Skeletal muscle tissue (tissue), 4 donors: Measurements from ENCODE around the gene MYO9B. TPM values are rescaled to one million over a fixed set of nuclear protein-coding genes. Genes with fewer than 3 reads are reported as not detected.

Source experiments
- H3K27ac ChIP-seq: one replicate; pipeline ENCODE4 v1.7.0; 2013; ENCODE audit warnings: mild to moderate bottlenecking, low read depth, low read length, inconsistent platforms
- H3K27me3 ChIP-seq, 3 donors: one replicate each; pipeline ENCODE4 v1.7.0; 2013; ENCODE audit warnings: low read length in 3 of 3; ENCODE audit not compliant: control insufficient read depth in 3 of 3, insufficient read depth in 3 of 3
- H3K36me3 ChIP-seq, 3 donors: one replicate each; pipeline ENCODE4 v1.7.0; 2013; ENCODE audit warnings: low read length in 3 of 3; ENCODE audit not compliant: control insufficient read depth in 3 of 3, insufficient read depth in 3 of 3
- H3K4me1 ChIP-seq, 3 donors: one replicate each; pipeline ENCODE4 v1.7.0; 2013; ENCODE audit warnings: low read length in 3 of 3, mild to moderate bottlenecking in 3 of 3; ENCODE audit not compliant: control insufficient read depth in 3 of 3, insufficient read depth in 3 of 3
- H3K4me3 ChIP-seq, 3 donors: one replicate each; pipeline ENCODE4 v1.7.0; 2013; ENCODE audit warnings: low read length in 3 of 3
- H3K9ac ChIP-seq, 3 donors: one replicate each; pipeline ENCODE4 v1.7.0; 2013; ENCODE audit warnings: low read length in 3 of 3, mild to moderate bottlenecking in 3 of 3, moderate library complexity in 2 of 3, low read depth in 1 of 3
- H3K9me3 ChIP-seq, 3 donors: one replicate each; pipeline ENCODE4 v1.7.0; 2013; ENCODE audit warnings: low read length in 3 of 3; ENCODE audit not compliant: control insufficient read depth in 3 of 3
- total RNA-seq: library from RNA; depleted of rRNA; stranded (reverse); fragments of >200 nt; gene quantifications from one replicate; pipeline ENCODE4 v1.2.3, GENCODE V29; 2014
- donor health status: Osteomylitis.

Gene MYO9B
- total RNA-seq, 1 donor from 2014 or later: 12.5 TPM

DNA sequence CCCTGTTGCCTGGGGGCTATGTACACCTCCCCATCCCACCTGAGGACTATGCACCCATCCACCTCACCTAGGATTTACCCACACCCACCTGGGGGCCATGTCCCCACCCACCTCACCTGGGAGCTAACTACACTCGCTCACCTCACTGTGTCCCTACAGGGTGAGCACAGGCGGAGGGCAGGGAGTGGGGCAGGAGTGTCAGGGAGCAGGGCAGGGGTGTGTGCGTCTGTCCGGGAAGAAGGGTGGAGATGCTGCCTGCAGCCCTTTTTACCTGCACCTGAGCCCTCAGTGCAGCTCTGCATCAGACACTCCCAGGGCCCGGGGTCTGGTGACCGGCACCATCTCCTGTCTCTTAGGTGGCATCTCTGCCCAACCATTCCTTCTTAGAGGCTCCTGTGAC is 38.4 kb upstream of the MYO9B start:
- H3K4me1 ChIP-seq: peaks cover 0 to 2% (median 2%) of the 10 kb centered on the region in 3 donors
- no peak overlapping the region for H3K9ac ChIP-seq
- H3K9me3 ChIP-seq: no peaks in the 10 kb centered on the region
- H3K27ac ChIP-seq: no peak overlapping the region
- no peaks in the 10 kb centered on the region for H3K36me3 ChIP-seq
- H3K27me3 ChIP-seq: peaks cover 7 to 43% (median 18%) of the 10 kb centered on the region in 3 donors
- H3K4me3 ChIP-seq: no peak overlapping the region

DNA sequence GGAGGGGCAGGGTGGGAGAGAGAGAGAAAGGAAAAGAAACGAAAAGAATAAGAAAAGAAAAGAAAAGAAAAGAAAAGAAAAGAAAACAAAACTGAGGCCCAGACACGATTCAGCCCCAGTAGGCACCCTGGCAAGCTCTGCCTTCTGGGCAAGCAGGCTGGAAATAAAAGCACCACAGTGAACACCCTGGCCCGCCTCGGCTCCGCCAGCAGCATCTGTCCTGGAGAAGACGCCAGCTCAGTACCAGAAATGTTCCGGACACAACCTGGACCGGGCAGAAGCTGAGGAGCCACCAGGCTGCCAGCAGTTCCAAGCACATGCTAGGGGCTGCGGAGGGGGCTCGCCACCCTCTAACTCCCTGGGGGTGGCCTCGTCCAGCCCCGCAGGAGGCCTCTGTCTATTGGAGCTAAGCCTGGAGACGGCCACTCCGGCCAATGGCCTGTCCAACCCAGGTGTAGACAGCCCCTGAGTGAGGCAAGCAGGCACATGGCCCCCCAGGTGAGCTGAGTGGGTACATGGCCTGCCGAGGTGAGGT is 37.5 kb upstream of the MYO9B start:
- Histone ChIP-seq H3K27me3 (peaks cover 9 to 45% (median 18%) of the 10 kb centered on the region in 3 donors), H3K36me3 (no peaks in the 10 kb centered on the region), H3K4me1 (peaks cover 0 to 2% (median 2%) of the 10 kb centered on the region in 3 donors), H3K4me3 (no peak overlapping the region), H3K9me3 (no peaks in the 10 kb centered on the region), H3K9ac (no peak overlapping the region), H3K27ac (no peak overlapping the region)

DNA sequence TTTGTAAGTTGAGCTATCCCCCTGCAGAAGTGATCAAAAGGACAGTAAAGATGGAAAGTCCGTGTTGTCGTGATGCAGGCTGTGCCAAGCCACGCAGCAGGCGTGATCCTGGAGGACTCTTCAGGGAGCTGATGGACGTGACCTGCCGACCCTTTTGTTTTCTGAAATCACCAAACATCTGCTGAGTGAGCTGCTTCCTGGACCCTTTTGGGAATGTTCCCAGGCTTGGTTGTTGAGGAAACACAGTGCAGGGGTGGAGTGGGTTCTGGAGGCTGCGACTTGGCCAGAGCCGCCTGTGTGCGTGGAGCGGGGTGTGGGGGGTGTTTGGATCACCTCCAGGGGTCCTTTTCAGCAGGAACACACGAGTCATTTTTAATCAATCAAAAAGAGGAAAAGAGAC is 33.6 kb upstream of the MYO9B start:
- Histone ChIP-seq H3K4me3 (no peak overlapping the region), H3K27ac (no peak overlapping the region), H3K36me3 (no peaks in the 10 kb centered on the region), H3K27me3 (peaks cover 9 to 34% (median 21%) of the 10 kb centered on the region in 3 donors), H3K9me3 (no peaks in the 10 kb centered on the region), H3K9ac (no peak overlapping the region), H3K4me1 (peaks cover 0 to 2% (median 2%) of the 10 kb centered on the region in 3 donors)

DNA sequence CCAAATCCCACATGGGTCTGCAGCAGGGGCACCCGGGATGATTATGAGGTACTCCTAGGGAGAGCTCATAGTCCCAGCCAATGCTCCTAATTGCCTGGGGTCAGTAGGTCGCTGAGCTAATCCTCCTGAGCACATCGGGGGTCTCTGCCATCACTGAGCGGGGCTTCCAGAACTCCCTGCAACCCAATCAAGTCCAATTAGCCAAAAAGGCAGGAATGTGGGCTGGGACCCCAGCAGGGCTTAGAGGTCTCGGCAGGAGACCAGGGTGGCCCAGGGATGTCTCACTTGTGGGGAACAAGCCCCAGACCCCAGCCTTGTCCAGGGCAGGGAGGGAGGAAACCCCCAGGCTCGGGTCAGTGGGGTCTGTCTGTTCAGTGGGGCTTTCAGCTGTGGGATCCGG is 31.8 kb upstream of the MYO9B start:
- Histone ChIP-seq H3K36me3 (peaks cover 0 to under 1% (median 0%) of the 10 kb centered on the region in 3 donors), H3K9ac (no peak overlapping the region), H3K4me3 (no peak overlapping the region), H3K9me3 (no peaks in the 10 kb centered on the region), H3K27ac (no peak overlapping the region), H3K27me3 (peaks cover 9 to 22% (median 14%) of the 10 kb centered on the region in 3 donors), H3K4me1 (peaks cover 0 to 2% (median 2%) of the 10 kb centered on the region in 3 donors)

DNA sequence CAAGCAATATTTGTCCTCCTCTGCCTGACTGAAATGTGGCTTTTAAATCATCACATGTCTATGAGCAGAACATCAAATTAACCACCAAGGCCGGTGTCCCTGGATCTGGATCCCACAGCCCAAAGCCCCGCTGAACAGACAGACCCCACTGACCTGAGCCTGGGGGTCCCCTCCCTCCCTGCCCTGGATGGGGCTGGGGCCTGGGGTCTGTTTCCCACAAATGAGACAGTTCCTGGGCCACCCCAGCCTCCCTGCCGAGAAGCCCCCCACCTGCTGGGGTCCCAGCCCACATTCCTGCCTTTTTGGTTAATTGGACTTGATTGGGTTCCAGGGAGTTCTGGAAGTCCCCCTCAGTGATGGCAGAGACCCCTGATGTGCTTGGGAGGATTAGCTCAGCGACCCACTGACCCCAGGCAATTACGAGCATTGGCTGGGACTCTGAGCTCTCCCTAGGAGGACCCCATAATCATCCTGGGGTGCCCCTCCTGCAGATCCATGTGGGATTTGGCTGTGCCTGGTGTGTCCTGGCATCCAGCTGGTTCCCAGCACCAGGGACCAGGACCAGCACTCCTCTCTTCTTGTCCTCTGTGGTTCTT is 29.6 kb upstream of the MYO9B start:
- Histone ChIP-seq H3K36me3 (peaks cover 0 to 8% (median 4%) of the 10 kb centered on the region in 3 donors), H3K27me3 (peaks cover 9 to 14% (median 10%) of the 10 kb centered on the region in 3 donors), H3K4me1 (peaks cover 0 to 2% (median 2%) of the 10 kb centered on the region in 3 donors), H3K9ac (no peak overlapping the region), H3K4me3 (no peak overlapping the region), H3K9me3 (no peaks in the 10 kb centered on the region), H3K27ac (no peak overlapping the region)

DNA sequence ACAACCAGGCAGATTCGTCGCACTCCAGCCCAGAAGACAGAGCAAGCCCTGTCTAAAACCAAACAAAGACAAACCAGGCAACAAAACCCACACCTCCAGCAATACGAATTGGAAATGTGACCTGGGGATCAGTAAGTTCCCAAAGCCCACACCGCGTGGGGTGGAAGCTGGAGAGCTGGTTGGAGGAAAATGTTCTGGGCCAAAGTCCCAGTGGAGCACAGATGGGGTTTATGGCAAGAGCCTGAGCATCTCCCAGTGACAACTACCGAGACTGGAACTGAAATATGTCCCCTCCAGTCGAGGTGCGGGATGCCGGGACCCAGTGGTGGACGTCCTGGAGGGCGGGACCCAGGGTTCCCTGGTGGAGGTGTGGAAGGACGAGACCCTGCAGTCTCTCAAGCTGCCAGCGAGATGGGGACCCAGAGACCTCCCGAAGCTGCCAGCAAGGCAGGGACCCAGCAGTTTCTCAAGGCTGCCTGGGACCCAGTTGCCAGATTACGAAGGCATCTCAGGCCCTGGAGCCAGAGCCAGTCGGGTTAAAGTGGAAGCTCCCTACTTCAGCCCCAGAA is 26.6 kb upstream of the MYO9B start:
- H3K9me3 ChIP-seq: no peaks in the 10 kb centered on the region
- H3K36me3 ChIP-seq: peaks cover 8 to 19% (median 8%) of the 10 kb centered on the region in 3 donors
- no peak overlapping the region for H3K4me3 ChIP-seq
- H3K9ac ChIP-seq: no peak overlapping the region
- peaks cover 0 to 6% (median 0%) of the 10 kb centered on the region in 3 donors for H3K27me3 ChIP-seq
- no peak overlapping the region for H3K27ac ChIP-seq
- no peaks in the 10 kb centered on the region for H3K4me1 ChIP-seq

DNA sequence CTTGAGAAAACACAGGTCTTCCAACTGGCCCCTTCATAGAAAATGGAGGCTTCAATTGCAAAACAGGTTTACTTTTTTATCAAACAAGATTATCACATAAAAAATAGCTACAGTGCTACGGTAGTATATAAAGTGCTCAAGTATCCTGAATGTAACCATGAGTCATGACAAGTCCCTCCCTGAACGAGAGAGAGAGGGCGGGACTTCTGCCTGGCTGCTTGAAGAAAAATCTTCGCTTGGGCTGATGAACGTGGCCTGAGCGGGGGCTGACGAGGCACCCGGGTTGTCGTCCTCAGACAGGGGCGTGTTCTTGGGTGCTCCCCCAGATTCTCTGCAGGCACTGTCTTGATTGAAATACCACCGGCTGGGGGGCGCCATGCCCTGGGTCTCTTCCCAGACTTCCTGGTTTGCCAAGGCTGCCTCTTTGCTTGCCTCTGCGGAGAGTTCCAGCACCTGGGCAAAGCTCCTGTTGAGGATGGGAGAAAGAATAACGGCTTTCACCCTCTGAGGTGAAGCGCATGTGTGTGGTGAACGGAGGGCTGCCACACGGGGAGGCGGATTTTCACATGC is 25.8 kb upstream of the MYO9B start:
- H3K27me3 ChIP-seq: peaks cover 0 to 3% (median 0%) of the 10 kb centered on the region in 3 donors
- H3K4me1 ChIP-seq: no peaks in the 10 kb centered on the region
- no peak overlapping the region for H3K27ac ChIP-seq
- H3K36me3 ChIP-seq: peaks cover 8 to 21% (median 10%) of the 10 kb centered on the region in 3 donors
- no peak overlapping the region for H3K9ac ChIP-seq
- H3K4me3 ChIP-seq: no peak overlapping the region
- H3K9me3 ChIP-seq: no peaks in the 10 kb centered on the region

DNA sequence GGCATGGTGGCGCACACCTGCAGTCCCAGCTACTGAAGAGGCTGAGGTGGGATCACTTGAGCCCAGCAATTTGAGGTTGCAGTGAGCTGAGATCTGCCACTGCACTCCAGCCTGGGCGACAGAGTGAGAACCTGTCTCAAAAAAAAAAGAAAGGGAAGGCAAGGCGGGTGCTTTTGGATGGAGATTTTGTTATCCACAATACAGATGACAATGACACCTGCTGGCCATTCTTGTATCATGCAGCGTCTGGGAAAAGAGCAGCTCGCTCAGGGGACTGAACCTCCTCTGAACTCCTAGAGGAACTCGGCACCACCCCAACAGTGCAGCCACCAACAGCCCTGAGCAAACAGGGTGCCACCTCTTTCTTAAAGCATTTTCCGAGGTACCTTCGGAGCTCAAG is 23.1 kb upstream of the MYO9B start:
- Histone ChIP-seq H3K27me3 (no peaks in the 10 kb centered on the region), H3K4me1 (no peaks in the 10 kb centered on the region), H3K4me3 (no peak overlapping the region), H3K27ac (no peak overlapping the region), H3K9me3 (no peaks in the 10 kb centered on the region), H3K9ac (no peak overlapping the region), H3K36me3 (peaks cover 12 to 29% (median 13%) of the 10 kb centered on the region in 3 donors)

DNA sequence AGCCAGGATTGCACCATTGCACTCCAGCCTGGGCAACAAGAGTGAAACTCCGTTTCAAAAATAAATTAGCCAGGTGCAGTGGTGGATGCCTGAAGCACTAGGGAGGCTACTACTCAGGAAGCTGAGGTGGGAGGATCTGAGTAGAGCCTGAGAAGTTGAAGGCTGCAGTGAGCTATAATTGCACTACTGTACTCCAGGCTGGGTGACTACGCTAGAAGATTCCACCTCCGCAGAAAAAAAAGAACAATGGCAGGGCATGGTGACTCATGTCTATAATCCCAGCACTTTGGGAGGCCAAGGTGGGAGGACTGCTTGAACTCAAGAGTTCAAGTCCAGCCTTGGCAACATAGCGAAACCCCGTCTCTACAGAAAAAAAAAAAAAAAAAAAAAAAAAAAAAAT is 20.8 kb upstream of the MYO9B start:
- Histone ChIP-seq H3K4me1 (no peaks in the 10 kb centered on the region), H3K27ac (no peak overlapping the region), H3K27me3 (no peaks in the 10 kb centered on the region), H3K9me3 (no peaks in the 10 kb centered on the region), H3K9ac (no peak overlapping the region), H3K36me3 (peaks cover 25 to 40% (median 36%) of the 10 kb centered on the region in 3 donors), H3K4me3 (no peak overlapping the region)

DNA sequence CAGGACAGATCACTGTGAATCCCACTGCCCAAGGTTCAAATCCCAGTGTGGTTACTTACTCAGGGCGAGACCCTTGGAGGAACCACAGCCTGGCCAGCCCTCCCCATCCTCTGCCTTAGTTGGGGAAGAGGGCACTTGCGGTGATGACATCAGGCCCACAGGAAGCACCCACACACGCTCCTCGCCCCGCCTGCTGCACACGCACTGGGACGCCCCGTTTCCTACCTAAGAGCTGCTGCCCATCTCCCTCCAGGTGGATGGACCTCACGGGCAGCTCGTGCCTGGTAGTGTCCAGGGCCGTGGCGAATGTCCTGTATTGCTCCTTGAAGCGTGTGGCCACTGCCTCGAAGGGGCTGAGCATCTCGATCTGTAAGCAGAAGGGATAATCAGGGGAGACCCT is 19.9 kb upstream of the MYO9B start:
- no peaks in the 10 kb centered on the region for H3K27me3 ChIP-seq
- H3K36me3 ChIP-seq: peaks cover 22 to 39% (median 37%) of the 10 kb centered on the region in 3 donors
- no peak overlapping the region for H3K9ac ChIP-seq
- H3K9me3 ChIP-seq: no peaks in the 10 kb centered on the region
- no peak overlapping the region for H3K27ac ChIP-seq
- H3K4me3 ChIP-seq: no peak overlapping the region
- H3K4me1 ChIP-seq: no peaks in the 10 kb centered on the region
